Activated CD4-positive, alpha-beta T cell treated with anti-CD3 and anti-CD28 coated beads, Interleukin-2, amount 50 U/mL, for 16 hours (primary cell): ENCODE data around the gene FAT2.
"Not testable (repeated sequence)": the region's sequence is repeated elsewhere in the genome, so short reads cannot be mapped to it uniquely, and the experiment has no call there.

ENCODE experiments used
- DNase-seq: peaks from one replicate; pipeline ENCODE4 v3.0.0-alpha.2; 2020

FAT2 gene

GRCh38 chr5:151612689-151613427, 21.7 kb upstream of the FAT2 start:
- peak; percentile 55 for DNase-seq

GRCh38 chr5:151611127-151611775, 20.1 kb upstream of the FAT2 start:
- no peak for DNase-seq

DNA sequence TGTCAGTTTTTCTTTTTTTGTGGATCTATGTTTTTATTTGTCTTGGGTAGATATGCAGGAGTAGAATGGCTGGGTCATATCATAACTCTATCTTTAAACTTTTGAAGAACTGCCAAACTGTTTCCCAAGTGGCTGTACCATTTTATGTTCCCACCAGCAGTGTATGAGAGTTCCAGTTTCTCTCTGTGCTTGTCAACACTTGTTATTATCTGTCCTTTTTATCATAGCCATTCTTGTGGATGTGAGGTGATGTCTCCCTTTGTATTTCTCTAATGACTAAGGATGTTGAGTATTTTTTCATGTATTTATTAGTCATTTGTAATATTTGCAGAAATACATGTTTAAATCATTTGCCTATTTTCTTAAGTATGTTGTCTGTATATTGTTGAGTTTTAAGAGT, 17.4 kb upstream of the FAT2 start:
- DNase-seq, result no peak

DNA sequence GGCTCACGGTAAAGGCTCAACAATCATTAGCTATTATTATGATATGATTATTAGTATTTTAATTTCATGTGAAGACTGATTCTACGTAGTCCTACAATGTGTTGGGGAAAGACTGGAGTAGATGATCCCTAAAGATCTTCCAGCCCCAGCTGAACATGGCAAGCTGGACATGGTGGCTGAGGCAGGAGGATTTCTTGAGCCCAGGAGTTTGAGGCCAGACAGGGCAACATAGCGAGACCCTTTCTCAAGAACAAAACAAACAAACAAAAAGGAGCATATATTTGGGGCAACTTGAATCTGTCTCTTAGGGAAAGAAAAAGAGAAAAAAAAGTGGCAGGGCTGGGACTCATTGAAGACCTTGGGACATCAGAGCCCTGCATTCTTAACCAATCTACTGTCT, 16.2 kb upstream of the FAT2 start:
- DNase-seq, result no peak

DNA sequence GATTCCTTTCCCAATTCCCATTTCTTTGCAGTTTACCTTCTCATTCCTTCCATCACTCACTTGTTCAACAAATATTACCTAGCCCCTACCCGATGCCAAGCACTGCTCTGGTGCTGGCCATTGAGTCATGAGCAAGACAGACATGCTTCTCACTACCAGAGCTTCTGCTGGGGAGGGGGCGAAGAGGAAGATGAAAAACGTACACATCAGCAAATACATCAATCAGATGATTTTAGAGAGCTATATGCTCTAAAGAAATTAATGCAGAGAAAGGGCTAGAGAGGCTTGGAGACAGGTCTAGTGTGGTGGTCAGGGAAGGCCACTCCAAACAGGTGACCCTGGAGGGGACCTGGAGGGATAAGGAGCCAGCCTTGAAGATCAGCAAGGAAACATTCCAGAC, 14.4 kb upstream of the FAT2 start:
- DNase-seq, result no peak

DNA sequence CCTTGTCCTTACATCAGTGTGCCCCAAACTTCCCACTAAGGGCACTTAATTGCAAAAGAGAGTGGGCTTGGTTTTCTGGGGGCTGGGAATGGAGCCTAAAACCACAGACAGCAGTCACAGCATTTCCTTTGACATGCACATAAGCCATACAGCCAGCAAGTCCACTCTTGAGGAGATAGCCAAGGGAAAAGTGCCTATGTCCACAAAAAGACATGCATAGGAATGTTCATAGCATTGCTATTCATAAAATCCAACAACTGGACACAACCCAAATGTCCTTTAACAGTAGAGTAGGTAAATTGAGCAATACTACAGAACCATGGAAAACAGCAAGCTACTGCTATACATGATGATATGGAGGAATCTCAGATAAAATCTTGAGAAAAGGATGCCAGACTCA, 11.7 kb upstream of the FAT2 start:
- no peak for DNase-seq

DNA sequence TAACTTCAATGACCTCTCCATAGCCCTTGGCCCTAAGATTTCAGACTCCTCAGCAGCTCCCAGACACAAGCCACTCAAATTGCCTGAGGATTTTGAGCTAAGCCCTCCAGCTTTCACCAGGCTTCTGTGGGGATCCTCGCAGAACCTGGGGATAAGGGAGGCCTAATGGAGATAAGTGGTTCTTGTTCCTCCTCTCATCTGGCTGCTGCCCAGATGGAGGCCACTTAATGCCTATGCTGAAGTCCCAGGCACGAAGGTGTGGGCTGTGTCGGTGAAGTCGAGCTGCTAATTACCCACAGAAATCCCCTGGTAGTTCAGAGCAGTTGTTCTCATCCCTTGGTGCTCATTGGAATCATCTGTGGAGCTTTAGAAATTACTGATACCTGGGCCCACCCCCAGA, 10.3 kb upstream of the FAT2 start:
- DNase-seq, result no peak

GRCh38 chr5:151600069-151600665, 9.0 kb upstream of the FAT2 start:
- DNase-seq, result no peak

GRCh38 chr5:151598984-151599383, 7.9 kb upstream of the FAT2 start:
- peak; percentile 53 for DNase-seq

DNA sequence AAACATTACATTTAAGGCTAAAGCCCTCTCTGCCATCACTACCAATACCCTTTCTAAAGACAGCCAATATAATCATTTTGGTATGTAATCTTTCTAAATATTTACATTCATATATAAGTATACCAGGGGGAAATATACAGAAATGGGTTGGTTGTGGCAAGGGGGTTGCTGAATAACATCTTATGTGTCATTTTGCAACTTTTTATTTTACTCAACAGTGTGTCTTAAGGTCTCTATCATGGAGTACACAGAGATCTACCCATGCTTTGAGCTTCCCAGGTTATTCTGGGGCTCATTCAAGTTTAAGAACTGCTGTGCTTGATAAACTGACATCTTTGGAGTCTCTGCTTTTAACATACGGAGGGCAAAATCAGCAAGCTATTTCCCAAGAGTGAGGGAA, 7.4 kb upstream of the FAT2 start:
- DNase-seq, result peak; percentile 53

DNA sequence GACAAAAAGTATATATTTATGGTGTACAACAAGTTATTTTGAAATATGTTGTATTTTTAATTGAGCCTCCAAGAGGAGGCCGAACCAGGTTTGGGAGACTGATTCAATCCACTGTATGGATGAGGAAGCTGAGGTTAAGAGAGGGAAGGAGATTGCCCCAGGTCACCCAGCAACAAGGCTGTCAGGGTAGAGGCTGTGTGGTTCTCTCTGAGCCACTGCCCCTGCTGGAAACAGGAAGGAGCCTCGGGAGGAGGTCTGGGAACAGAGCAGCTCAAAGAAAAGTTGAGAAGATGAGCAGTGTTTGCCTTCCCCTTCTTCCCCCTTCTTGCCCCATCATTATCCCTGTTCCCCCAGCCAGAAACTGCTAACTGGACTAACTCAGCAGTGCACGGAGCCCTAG, 6.6 kb upstream of the FAT2 start:
- no peak for DNase-seq

DNA sequence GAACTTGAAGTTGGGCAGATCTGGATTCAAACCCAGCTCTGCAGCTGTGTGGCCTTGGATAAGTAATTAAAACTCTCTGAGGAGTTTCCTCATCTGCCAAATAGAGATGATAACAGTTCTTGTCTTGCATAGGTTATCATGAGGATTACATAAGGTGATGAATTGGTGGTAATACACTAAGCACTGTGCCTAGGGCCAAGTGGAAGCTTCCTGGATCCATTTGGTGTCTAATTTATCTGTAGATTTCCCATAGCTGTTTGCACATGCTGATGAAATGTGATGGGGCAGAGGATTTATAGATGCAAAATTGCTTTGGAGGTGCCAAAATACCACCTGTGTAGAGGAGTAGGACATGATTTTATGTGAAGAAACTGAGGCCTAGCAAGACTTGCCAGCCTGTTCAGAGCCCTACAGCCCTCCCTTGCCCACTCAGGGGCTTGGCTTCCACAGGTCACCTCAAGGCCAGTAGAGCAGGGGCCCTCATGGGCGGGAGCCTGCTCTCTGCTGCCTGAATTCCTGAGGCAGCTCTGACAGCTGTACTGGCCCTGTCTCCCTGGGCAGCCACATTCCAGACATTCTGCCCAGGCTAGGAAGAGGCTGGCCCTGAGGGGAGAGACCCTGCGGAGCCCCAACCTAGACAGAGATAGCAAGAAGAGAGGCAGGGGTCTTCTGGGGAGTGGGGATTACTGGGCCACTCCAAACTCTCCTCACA, 5.9 kb upstream of the FAT2 start:
- no peak for DNase-seq

DNA sequence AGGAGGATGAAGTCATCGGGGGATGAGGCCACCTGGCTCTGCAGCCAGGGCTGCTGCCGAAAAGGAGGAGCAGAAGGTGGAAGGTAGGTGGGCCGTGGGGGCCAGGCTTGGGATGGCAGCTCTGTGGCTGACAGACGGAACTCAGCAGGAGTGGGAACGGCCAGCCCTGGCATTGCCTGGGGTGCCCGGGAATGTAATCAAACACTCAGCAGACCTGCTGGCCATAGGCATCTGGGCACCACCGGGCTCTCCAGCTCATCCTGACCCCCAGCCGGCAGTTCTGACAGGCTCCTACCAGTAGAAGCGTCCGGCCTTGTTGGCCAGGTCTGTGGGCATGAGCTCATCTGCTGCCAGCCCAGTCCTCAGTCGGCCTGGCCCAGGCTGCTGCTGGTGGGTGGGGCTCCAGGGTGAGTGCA, 4.3 kb upstream of the FAT2 start:
- DNase-seq, result no peak

DNA sequence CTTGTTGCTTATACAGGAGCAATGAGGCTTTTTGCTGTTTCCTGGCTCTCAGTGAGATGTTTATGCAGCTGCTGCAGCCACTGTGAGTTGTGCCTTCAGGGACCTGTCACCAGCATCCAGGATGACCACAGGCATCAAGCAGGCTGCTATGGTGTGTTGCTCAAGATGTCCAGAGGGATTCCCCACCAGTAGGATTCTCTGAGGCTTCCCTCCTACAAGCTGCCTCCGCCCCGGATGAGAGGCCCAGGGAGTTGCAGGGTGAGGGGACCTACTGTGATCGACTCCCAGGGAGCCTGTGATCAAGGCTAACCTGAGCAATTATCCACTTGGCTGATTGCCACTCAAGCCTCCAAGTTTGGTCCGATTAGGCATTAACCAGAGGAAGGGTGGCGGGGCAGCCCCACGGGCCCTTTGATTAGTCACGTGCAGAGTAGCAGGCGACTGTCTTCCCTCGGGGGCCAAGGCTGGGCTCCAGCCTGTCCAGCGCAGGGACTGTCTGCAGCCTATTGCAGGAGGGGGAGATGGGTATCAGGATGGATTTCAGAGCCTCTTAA, 1.8 kb upstream of the FAT2 start:
- no peak for DNase-seq

DNA sequence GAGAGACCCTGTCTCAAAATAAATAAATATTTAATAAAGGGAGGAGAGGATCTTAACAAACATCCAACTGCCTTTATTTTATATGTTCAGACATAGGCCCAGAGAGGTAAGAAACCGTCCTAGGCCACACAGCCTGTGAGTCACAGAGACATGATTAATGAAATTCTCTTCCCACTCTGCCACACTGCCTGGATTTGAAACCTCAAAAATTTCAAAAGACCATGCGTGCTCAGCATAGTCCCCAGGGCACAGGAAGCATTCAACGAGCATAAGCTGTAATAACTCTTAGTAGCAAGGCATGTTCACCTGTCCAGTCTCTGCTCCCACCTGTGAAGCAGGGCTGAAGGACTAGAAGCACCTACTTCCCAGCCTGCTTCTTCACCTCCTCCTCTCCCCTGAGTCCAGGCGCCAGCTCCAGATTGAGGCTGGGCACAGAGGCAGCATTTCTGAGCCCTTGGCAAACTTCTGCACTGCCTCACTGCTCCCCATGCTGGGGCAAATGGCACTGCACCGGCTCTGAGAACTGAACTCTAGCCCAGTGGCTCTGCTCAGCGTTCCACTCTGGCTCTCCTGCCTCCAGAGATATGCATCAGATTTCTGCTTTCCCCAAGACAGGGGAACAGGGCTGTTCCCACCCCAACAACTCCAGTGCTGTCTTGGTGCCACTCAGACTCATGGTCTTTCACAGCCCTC, 1.1 kb downstream of the FAT2 start:
- no peak for DNase-seq

DNA sequence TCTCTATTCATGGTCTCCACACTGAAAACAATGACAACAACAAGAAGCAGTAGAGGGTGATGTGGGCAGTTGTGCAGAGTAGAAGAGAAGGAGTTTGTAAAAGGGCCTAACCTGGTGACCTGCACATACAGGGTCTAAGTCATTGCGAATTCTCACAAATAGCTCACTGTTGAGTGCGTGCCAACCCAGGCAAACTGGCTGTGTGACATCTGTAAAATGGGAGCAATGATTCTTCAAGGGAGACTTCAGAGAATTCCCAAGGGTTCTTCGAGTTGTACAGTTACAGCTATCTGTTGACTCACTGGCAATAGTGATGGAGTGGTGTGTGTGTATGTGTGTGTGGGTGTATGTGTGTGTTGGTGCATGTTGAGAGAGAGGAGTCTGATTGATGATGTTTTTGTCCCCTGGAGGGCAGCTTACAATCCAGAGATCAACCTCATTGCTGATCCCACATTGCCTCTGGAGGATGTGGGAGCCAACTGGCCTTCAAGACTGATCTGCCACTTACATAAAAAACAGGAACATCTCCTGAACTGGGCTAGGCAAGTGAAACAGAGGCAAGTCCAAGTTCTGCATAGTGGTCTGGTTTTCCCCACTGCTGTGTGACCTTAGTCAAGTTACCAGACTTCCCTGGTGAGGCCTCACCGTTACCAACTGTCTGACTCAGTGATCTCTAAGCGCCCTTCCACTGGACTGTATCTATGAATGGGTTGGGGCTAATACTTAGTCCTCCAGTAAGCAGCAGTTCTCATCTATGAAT, 3.2 kb downstream of the FAT2 start:
- no peak for DNase-seq

- DNase-seq, result no peak
These were observed 5.2 kb downstream of the FAT2 start for GRCh38 chr5:151585970-151586369.

DNA sequence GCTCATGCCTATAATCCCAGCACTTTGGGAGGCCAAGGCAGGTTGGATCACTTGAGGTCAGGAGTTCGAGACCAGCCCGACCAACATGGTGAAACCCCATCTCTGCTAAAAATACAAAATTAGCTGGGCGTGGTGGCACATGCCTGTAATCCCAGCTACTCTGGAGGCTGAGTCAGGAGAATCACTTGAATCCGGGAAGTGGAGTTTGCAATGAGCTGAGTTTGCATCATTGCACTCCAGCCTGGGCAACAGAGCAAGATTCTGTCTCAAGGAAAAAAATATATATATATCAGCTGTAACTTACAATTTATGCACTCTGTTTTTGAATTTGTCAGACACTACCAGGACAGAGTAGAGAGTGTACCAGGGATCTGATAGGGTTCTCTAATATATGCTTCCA, 5.8 kb downstream of the FAT2 start:
- not testable (repeated sequence) for DNase-seq

- no peak for DNase-seq
These were observed 6.8 kb downstream of the FAT2 start for GRCh38 chr5:151584057-151584937.

- no peak for DNase-seq
These were observed 9.1 kb downstream of the FAT2 start for GRCh38 chr5:151581812-151582583.
